GM12878 (cell line): ENCODE measurements around the gene CNTNAP2. TPM values are rescaled to one million over a fixed set of nuclear protein-coding genes. Genes with fewer than 3 reads are reported as not detected.
A peak's percentile ranks its signal among the peaks of the same experiment; 100 is the strongest.

ENCODE experiments used
- ATAC-seq: fragments of 200-7000 bp; cut with Tn5 transposase; 3 replicates; pipeline ENCODE4 v1.9.1; 2020; ENCODE audit warnings: mild to moderate bottlenecking, moderate library complexity
- BruUV-seq: library from RNA; stranded (reverse); fragments of 400-500 nt; replicated peaks from 2 replicates; lab custom pipeline; 2021; lab: Mats Ljungman, UMichigan
- CTCF ChIA-PET: fragments of 300-600 bp; sonication (Branson Sonifier 250); formaldehyde crosslinking; extraction: SDS; loops from one replicate; lab custom pipeline; 2021; ENCODE audit warnings: inconsistent platforms; lab: Yijun Ruan, JAX
- POLR2A ChIA-PET: fragments of 350-600 bp; formaldehyde crosslinking; extraction: SDS; loops from one replicate; lab custom pipeline; 2021; ENCODE audit warnings: inconsistent platforms; lab: Charles Lee
- RAD21 ChIA-PET: fragments of 300-600 bp; sonication (Branson Sonifier 250); formaldehyde crosslinking; loops from one replicate; lab custom pipeline; 2023; ENCODE audit warnings: antibody characterized with exemption; ENCODE audit not compliant: unreplicated experiment; lab: Charles Lee
- SMC1A ChIA-PET: fragments of 300-600 bp; sonication (Branson Sonifier 250); formaldehyde crosslinking; loops from one replicate; lab custom pipeline; 2023; ENCODE audit not compliant: unreplicated experiment, uncharacterized antibody; lab: Charles Lee
- DNase-seq: peaks from one replicate; pipeline ENCODE4 v3.0.0-alpha.2; 2011; ENCODE audit warnings: low read depth, low spot score
- FAIRE-seq: peaks from 3 replicates; lab custom pipeline; 2011; peaks lifted over from hg19 to GRCh38; lab: Jason Lieb, UNC
- H2AFZ ChIP-seq: 2 replicates; pipeline ENCODE4 v1.6.0; 2011; ENCODE audit warnings: low read depth, low read length, control low read depth; ENCODE audit not compliant: control insufficient read depth
- H3K27ac ChIP-seq: 2 replicates; pipeline ENCODE4 v1.5.1; 2011; ENCODE audit warnings: control low read depth; ENCODE audit not compliant: control insufficient read depth, insufficient read depth
- H3K27me3 ChIP-seq, 2 experiments: replicated peaks in 1 of 2; 2 replicates each; pipeline versions ENCODE4 v1.6.0 to v1.6.1; 2011; ENCODE audit warnings: low read length in 1 of 2; ENCODE audit not compliant: control insufficient read depth in 2 of 2, insufficient read depth in 2 of 2
- H3K36me3 ChIP-seq, 2 experiments: 2 replicates each; pipeline ENCODE4 v1.5.1; 2011; ENCODE audit warnings: low read length in 1 of 2; ENCODE audit not compliant: control insufficient read depth in 2 of 2, insufficient read depth in 2 of 2
- H3K4me1 ChIP-seq: 2 replicates; pipeline ENCODE4 v1.6.1; 2011; ENCODE audit warnings: mild to moderate bottlenecking, low read length, moderate library complexity, mixed read lengths; ENCODE audit not compliant: control insufficient read depth, insufficient read depth
- H3K4me2 ChIP-seq: 2 replicates; pipeline ENCODE4 v1.6.0; 2011; ENCODE audit warnings: control low read depth; ENCODE audit not compliant: control insufficient read depth, insufficient read depth
- H3K4me3 ChIP-seq: fragments of 200-600 bp; sonication (generic); 2 replicates; pipeline ENCODE4 v1.5.1; 2016
- H3K79me2 ChIP-seq: 2 replicates; pipeline ENCODE4 v1.6.0; 2011; ENCODE audit warnings: low read length; ENCODE audit not compliant: control insufficient read depth, insufficient read depth
- H3K9ac ChIP-seq: 2 replicates; pipeline ENCODE4 v1.8.0; 2011; ENCODE audit warnings: low read length, control low read depth, mixed read lengths; ENCODE audit not compliant: control insufficient read depth, insufficient read depth
- H3K9me3 ChIP-seq: replicated peaks from 3 replicates; pipeline ENCODE4 v1.5.1; 2011; ENCODE audit warnings: mild to moderate bottlenecking, low read length; ENCODE audit not compliant: control insufficient read depth, insufficient read depth
- H4K20me1 ChIP-seq: 2 replicates; pipeline ENCODE4 v1.6.0; 2011; ENCODE audit not compliant: control insufficient read depth, insufficient read depth
- BMI1 ChIP-seq: fragments of 450-650 bp; IDR thresholded peaks from 2 replicates; pipeline ENCODE4 v1.6.1; 2016; ENCODE audit warnings: mild to moderate bottlenecking, moderate library complexity, borderline replicate concordance
- CBX5 ChIP-seq: sonication (generic); IDR thresholded peaks from 2 replicates; pipeline ENCODE4 v1.6.1; 2016; ENCODE audit warnings: low read depth, moderate library complexity, mild to moderate bottlenecking, inconsistent platforms
- CHD1 ChIP-seq: IDR thresholded peaks from 2 replicates; pipeline ENCODE4 v1.6.1; 2012; ENCODE audit warnings: low read depth, low read length, improper control_type of control experiment
- ESRRA ChIP-seq: IDR thresholded peaks from 2 replicates; pipeline ENCODE4 v1.6.1; 2012; ENCODE audit warnings: mild to moderate bottlenecking, low read length, improper control_type of control experiment
- NR2C1 ChIP-seq: fragments of 450-650 bp; IDR thresholded peaks from 2 replicates; pipeline ENCODE4 v1.6.1; 2017; ENCODE audit warnings: antibody characterized with exemption, mild to moderate bottlenecking, moderate library complexity
- SREBF1 ChIP-seq: IDR thresholded peaks from 2 replicates; pipeline ENCODE4 v1.6.1; 2012; ENCODE audit warnings: mild to moderate bottlenecking, low read length
- SRF ChIP-seq, 2 experiments: IDR thresholded peaks; 2 replicates each; pipeline ENCODE4 v1.6.1; 2011; ENCODE audit warnings: low read depth in 2 of 2, low read length in 2 of 2, mild to moderate bottlenecking in 1 of 2, moderate library complexity in 1 of 2
- WGBS: methylation state at CpG from one replicate; pipeline ENCODE4 v1.1.6; 2016; ENCODE audit warnings: low lambda C conversion rate; ENCODE audit not compliant: insufficient replicate concordance, insufficient coverage; ENCODE audit errors: missing lambda C conversion rate; 5-methylcytosine and 5-hydroxymethylcytosine counted together
- in situ Hi-C: fragments of 300-500 bp; cut with MboI; formaldehyde crosslinking; loops from 9 replicates; pipeline ENCODE4 v1.14.3; 2018; ENCODE audit warnings: mixed read lengths
- intact Hi-C: fragments of 100-400 bp; cut with micrococcal nuclease; formaldehyde crosslinking; loops from one replicate; pipeline ENCODE4 v1.14.2; 2022; ENCODE audit not compliant: unreplicated experiment
- polyA plus RNA-seq, 11 experiments: library from polyadenylated mRNA; depleted of rRNA in 4 of 11; unstranded in 6 of 11; stranded (reverse) in 5 of 11; fragments of >200 nt; fragmentation: Nextera tagmentation in 4 of 11; fragmentation: Illumina TruSeq in 1 of 11; extraction: Ambion mirVana in 4 of 11; extraction: Trizol in 1 of 11; gene quantifications; 1 replicate in 1 of 11; 2 replicates in 10 of 11; pipeline versions ENCODE4 v1.2.1 to v1.2.3, GENCODE V29; 2011 to 2016; ENCODE audit warnings: inconsistent platforms in 2 of 11, missing spikeins in 2 of 11, low read depth in 1 of 11
- total RNA-seq, 4 experiments: library from RNA; depleted of rRNA in 3 of 4; stranded (reverse); fragments of >200 nt in 3 of 4; fragmentation: Illumina TruSeq in 1 of 4; extraction: Trizol in 1 of 4; gene quantifications; 2 replicates each; pipeline versions ENCODE4 v1.2.1 to v1.2.3, GENCODE V29; 2013 to 2021
- TF ChIP-seq, protein P1 (sequence below): IDR thresholded peaks from 2 replicates; pipeline ENCODE4 v1.6.1; 2012; ENCODE audit warnings: low read depth, low read length, improper control_type of control experiment

CNTNAP2 gene
- total and polyA plus RNA-seq, 10 of the 15 experiments (the other 5 are each of a cell fraction or from before 2014, with no cell fraction given) = 0.03 to 0.08 (median 0.03) TPM; not detected in 7

DNA sequence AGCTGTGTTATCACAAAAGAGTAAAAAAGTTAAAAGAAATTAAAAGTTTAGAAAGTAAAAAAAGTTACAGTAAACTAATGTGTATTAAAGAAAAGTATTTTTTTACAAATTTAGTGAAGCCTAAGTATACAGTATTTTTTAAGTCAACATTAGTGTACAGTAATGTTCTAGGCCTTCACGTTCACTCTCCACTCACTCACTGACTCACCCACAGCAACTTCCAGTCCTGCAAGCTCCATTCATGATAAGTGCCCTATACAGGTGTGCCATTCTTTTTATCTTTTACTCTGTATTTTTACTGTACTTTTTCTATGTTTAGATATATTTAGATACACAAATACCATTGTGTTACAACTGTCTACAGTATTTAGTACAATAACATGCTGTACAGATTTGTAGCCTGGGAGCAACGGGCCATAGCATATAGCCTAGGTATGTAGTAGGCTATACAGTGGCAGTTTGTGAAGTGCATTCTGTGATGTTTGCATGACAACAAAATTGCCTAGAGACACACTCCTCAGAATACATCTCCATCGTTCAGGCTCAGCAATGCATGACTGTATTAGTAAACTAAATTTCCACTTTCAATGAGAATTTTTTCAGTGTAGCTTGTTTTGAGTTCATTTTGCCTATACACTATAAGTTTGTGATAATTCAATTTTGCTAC, 1934.0 kb downstream of the CNTNAP2 start:
- RAD21 ChIA-PET = no interaction called here
- Histone ChIP-seq H3K79me2 (no peaks in the 10 kb centered on the region), H3K36me3 (no peaks in the 10 kb centered on the region), H3K4me3 (no peak overlapping the region), H3K4me2 (peak overlapping the region; percentile 50; the same call in 1 of the 2 replicates), H3K9me3 (peaks cover 3% of the 10 kb centered on the region; the same call in 1 of the 3 replicates), H2AFZ (peak overlapping the region; percentile 18), H3K9ac (no peak overlapping the region), H3K27ac (no peak overlapping the region), H3K4me1 (no peaks in the 10 kb centered on the region; the same call in 1 of the 2 replicates), H3K27me3 (no peaks in the 10 kb centered on the region), H4K20me1 (no peaks in the 10 kb centered on the region)
- no peak for DNase-seq
- POLR2A ChIA-PET = no interaction called here
- SMC1A ChIA-PET = no interaction called here
- FAIRE-seq = no peak
- CTCF ChIA-PET = no interaction called here
- in situ Hi-C loops = no loop called here
- TF ChIP-seq, protein P1, sequence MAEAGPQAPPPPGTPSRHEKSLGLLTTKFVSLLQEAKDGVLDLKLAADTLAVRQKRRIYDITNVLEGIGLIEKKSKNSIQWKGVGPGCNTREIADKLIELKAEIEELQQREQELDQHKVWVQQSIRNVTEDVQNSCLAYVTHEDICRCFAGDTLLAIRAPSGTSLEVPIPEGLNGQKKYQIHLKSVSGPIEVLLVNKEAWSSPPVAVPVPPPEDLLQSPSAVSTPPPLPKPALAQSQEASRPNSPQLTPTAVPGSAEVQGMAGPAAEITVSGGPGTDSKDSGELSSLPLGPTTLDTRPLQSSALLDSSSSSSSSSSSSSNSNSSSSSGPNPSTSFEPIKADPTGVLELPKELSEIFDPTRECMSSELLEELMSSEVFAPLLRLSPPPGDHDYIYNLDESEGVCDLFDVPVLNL = no peak
- TF ChIP-seq CBX5 (no peak), SRF (IDR thresholded peaks at IDR 0.05; ENCODE audit: low read depth in 2 of 2, low read length in 2 of 2) (no peak), ESRRA (no peak)
- no TSS peak for BruUV-seq
- WGBS = 44% methylated on average over 3 of the region's 3 CpGs
- intact Hi-C loops = no loop called here
- no peak for ATAC-seq

DNA sequence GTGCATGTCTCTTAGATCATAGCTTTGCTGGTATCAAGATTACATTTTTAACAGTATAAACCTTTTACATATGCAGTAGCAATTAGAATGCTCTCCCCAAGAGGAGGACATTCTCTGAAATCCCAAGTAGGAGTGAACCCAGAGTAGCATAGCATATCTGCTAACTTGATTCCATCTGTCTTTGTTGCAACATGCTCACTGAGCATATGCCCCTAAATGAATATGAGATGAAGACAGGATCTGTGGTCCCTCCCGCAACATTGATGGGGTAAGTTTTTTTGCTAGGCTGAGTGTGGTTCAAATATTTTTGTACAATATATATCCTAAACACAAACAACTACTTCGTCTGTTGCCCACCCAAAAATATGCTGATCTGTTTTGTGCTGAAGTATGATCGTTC, 1939.8 kb downstream of the CNTNAP2 start:
- RAD21 ChIA-PET = no interaction called here
- Histone ChIP-seq H3K4me3 (no peak overlapping the region), H3K27me3 (no peaks in the 10 kb centered on the region), H3K9me3 (no peaks in the 10 kb centered on the region), H3K79me2 (no peaks in the 10 kb centered on the region), H3K9ac (no peak overlapping the region), H2AFZ (no peak overlapping the region), H3K4me2 (no peak overlapping the region), H3K27ac (no peak overlapping the region), H3K4me1 (peaks cover 3% of the 10 kb centered on the region; the same call in 1 of the 2 replicates), H4K20me1 (no peaks in the 10 kb centered on the region), H3K36me3 (no peaks in the 10 kb centered on the region)
- 51% methylated on average over 3 of the region's 3 CpGs for WGBS
- FAIRE-seq (no peak), DNase-seq (no peak), ATAC-seq (no peak)
- in situ Hi-C loops (no loop called here), intact Hi-C loops (no loop called here)
- CTCF ChIA-PET = no interaction called here
- POLR2A ChIA-PET = no interaction called here
- BruUV-seq = no TSS peak
- no peak for TF ChIP-seq CHD1
- no peak for TF ChIP-seq NR2C1
- TF ChIP-seq SREBF1 = no peak
- no peak for TF ChIP-seq BMI1
- SMC1A ChIA-PET = no interaction called here
